Hepatocyte (in vitro differentiated cells): ENCODE measurements around the gene RNF39. TPM values are rescaled to one million over a fixed set of nuclear protein-coding genes. Genes with fewer than 3 reads are reported as not detected.

Source experiments
- DNase-seq: peaks from one replicate; pipeline ENCODE4 v3.0.0-alpha.2; 2016; ENCODE audit warnings: low spot score
- H2AFZ ChIP-seq: fragments of 200-600 bp; sonication (generic); 2 replicates; pipeline ENCODE4 v1.6.0; 2016; ENCODE audit warnings: antibody characterized with exemption, mild to moderate bottlenecking
- H3K27ac ChIP-seq: fragments of 200-600 bp; sonication (generic); 2 replicates; pipeline ENCODE4 v1.5.1; 2016; ENCODE audit warnings: mild to moderate bottlenecking
- H3K27me3 ChIP-seq: fragments of 200-600 bp; sonication (generic); 2 replicates; pipeline ENCODE4 v1.6.1; 2016
- H3K36me3 ChIP-seq: fragments of 200-600 bp; sonication (generic); replicated peaks from 2 replicates; pipeline ENCODE4 v1.5.1; 2016; ENCODE audit warnings: low read depth; ENCODE audit not compliant: insufficient read depth
- H3K4me1 ChIP-seq: fragments of 200-600 bp; sonication (generic); 2 replicates; pipeline ENCODE4 v1.5.1; 2016; ENCODE audit warnings: mild to moderate bottlenecking, moderate library complexity; ENCODE audit not compliant: insufficient read depth
- H3K4me2 ChIP-seq: fragments of 200-600 bp; sonication (generic); 2 replicates; pipeline ENCODE4 v1.6.0; 2016
- H3K4me3 ChIP-seq: fragments of 200-600 bp; sonication (generic); 2 replicates; pipeline ENCODE4 v1.5.1; 2016; ENCODE audit warnings: mild to moderate bottlenecking
- H3K79me2 ChIP-seq: fragments of 200-600 bp; sonication (generic); 2 replicates; pipeline ENCODE4 v1.6.0; 2017; ENCODE audit warnings: mild to moderate bottlenecking
- H3K9me2 ChIP-seq: fragments of 200-600 bp; sonication (generic); replicated peaks from 2 replicates; pipeline ENCODE4 v1.6.0; 2017; ENCODE audit warnings: mild to moderate bottlenecking; ENCODE audit not compliant: insufficient read depth
- H3K9me3 ChIP-seq: fragments of 200-600 bp; sonication (generic); 2 replicates; pipeline ENCODE4 v1.5.1; 2016; ENCODE audit warnings: low read depth, mild to moderate bottlenecking
- H4K20me1 ChIP-seq: fragments of 200-600 bp; sonication (generic); 2 replicates; pipeline ENCODE4 v1.6.0; 2016; ENCODE audit warnings: mild to moderate bottlenecking; ENCODE audit not compliant: insufficient read depth, poor library complexity, severe bottlenecking
- EZH2 ChIP-seq: fragments of 200-600 bp; sonication (generic); IDR thresholded peaks from 2 replicates; pipeline ENCODE4 v1.6.1; 2016; ENCODE audit warnings: antibody characterized with exemption, mild to moderate bottlenecking, borderline replicate concordance
- EZH2phosphoT487 ChIP-seq: fragments of 200-600 bp; sonication (generic); IDR thresholded peaks from one replicate; pipeline ENCODE4 v1.6.1; 2018; ENCODE audit warnings: antibody characterized with exemption, mild to moderate bottlenecking, low read depth, moderate library complexity; ENCODE audit not compliant: unreplicated experiment, severe bottlenecking
- WGBS: methylation state at CpG from one replicate; pipeline ENCODE4 v1.1.6; 2016; ENCODE audit warnings: low lambda C conversion rate; ENCODE audit errors: missing lambda C conversion rate; 5-methylcytosine and 5-hydroxymethylcytosine counted together
- polyA plus RNA-seq: library from polyadenylated mRNA; unstranded; fragments of >200 nt; fragmentation: Nextera tagmentation; extraction: Ambion mirVana; gene quantifications from 2 replicates; pipeline ENCODE4 v1.2.1, GENCODE V29; 2016
- total RNA-seq: library from RNA; depleted of rRNA; stranded (reverse); fragments of >200 nt; gene quantifications from 2 replicates; pipeline ENCODE4 v1.2.3, GENCODE V29; 2014
- TF ChIP-seq, protein P1 (sequence below): fragments of 200-600 bp; sonication (generic); IDR thresholded peaks from 2 replicates; pipeline ENCODE4 v1.5.1; 2016; ENCODE audit warnings: antibody characterized with exemption, mild to moderate bottlenecking; ENCODE audit not compliant: poor library complexity

The RNF39 gene
- total and polyA plus RNA-seq, 2 experiments from 2014 or later: 0.73 to 3.3 TPM

DNA sequence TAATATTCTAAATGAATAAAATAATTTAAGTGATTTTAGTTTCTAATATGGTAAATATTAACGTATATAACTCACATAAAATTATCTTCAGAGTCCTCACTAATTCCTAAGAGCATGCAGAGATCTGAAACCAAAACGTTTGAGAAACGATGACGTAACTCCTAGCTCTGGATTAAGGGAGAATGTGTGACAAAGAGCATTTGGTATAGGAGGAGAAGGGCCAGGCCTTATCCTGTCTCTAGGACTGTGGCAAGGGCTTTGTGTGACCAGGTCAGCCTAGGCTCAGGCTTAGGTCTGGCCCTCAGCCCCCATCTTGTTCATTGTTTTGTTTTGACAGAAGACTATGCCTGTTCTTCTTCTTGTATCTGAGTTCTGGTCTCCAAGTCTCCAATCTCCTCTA, 33.7 kb downstream of the RNF39 start:
- H3K4me1 ChIP-seq: no peaks in the 10 kb centered on the region
- H3K27me3 ChIP-seq: no peaks in the 10 kb centered on the region
- no peaks in the 10 kb centered on the region for H3K36me3 ChIP-seq
- no peak for DNase-seq
- no peaks in the 10 kb centered on the region for H4K20me1 ChIP-seq
- H3K4me3 ChIP-seq: no peak overlapping the region
- TF ChIP-seq EZH2 (no peak), EZH2phosphoT487 (no peak)
- TF ChIP-seq, protein P1, sequence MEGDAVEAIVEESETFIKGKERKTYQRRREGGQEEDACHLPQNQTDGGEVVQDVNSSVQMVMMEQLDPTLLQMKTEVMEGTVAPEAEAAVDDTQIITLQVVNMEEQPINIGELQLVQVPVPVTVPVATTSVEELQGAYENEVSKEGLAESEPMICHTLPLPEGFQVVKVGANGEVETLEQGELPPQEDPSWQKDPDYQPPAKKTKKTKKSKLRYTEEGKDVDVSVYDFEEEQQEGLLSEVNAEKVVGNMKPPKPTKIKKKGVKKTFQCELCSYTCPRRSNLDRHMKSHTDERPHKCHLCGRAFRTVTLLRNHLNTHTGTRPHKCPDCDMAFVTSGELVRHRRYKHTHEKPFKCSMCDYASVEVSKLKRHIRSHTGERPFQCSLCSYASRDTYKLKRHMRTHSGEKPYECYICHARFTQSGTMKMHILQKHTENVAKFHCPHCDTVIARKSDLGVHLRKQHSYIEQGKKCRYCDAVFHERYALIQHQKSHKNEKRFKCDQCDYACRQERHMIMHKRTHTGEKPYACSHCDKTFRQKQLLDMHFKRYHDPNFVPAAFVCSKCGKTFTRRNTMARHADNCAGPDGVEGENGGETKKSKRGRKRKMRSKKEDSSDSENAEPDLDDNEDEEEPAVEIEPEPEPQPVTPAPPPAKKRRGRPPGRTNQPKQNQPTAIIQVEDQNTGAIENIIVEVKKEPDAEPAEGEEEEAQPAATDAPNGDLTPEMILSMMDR: no peak
- WGBS: 73% methylated on average over 4 of the region's 4 CpGs
- no peaks in the 10 kb centered on the region for H3K79me2 ChIP-seq
- no peaks in the 10 kb centered on the region for H3K9me2 ChIP-seq
- H3K4me2 ChIP-seq: no peak overlapping the region
- H3K9me3 ChIP-seq: no peaks in the 10 kb centered on the region
- H3K27ac ChIP-seq: no peak overlapping the region
- no peak overlapping the region for H2AFZ ChIP-seq

DNA sequence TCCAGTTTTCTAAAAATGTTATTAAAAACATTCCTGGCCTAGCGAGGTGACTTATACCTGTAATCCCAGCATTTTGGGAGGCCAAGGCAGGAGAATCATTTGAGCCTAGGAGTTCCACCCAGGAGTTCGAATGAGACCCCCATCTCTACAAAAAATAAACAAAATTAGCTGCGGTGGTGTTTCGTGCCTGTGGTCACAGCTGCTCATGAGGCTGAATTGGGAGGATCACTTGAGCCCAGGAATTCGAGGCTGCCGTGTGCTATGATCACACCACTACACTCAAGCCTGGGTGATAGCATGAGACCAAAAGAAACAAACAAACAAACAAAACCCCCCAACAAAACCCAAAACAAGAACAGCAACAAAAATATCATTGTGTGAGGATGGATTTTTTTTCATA, 34.3 kb downstream of the RNF39 start:
- Histone ChIP-seq H3K4me2 (no peak overlapping the region), H3K79me2 (no peaks in the 10 kb centered on the region), H3K36me3 (no peaks in the 10 kb centered on the region), H3K27ac (no peak overlapping the region), H3K4me3 (no peak overlapping the region), H3K9me2 (no peaks in the 10 kb centered on the region), H3K9me3 (no peaks in the 10 kb centered on the region), H2AFZ (no peak overlapping the region), H3K27me3 (no peaks in the 10 kb centered on the region), H3K4me1 (no peaks in the 10 kb centered on the region), H4K20me1 (no peaks in the 10 kb centered on the region)
- 86% methylated on average over 6 of the region's 6 CpGs for WGBS
- no peak for DNase-seq
- TF ChIP-seq, protein P1: no peak
- no peak for TF ChIP-seq EZH2
- TF ChIP-seq EZH2phosphoT487: no peak

DNA sequence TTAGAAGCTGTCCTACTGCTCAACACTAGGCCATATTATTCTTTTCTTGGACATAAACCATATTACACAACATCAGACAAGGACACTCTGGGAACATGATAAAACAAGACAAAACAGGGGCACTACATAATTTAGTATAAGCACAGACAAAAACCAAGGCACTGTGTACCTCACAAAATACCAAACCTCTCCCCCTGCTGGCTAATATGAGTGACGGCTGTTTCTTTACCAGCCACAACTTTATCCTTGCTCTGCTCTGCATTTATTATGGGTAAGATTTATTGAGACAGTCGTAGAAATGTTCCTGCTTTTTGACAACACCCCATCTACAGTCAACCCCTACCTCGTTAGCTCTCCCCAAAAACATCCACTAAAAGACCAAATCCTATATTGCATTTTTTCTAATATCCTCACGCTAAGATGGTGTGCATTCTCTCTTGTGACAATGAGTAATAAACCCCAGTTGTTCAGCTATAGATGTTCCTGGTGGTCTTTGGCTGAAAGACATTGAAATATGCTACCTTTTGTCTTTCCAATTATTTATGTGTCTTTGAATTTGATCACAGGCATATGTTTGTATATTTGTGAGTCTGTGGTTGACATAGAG, 38.3 kb downstream of the RNF39 start:
- Histone ChIP-seq H3K79me2 (no peaks in the 10 kb centered on the region), H3K9me3 (no peaks in the 10 kb centered on the region), H3K4me1 (no peaks in the 10 kb centered on the region), H3K27me3 (no peaks in the 10 kb centered on the region), H3K4me2 (no peak overlapping the region), H3K36me3 (no peaks in the 10 kb centered on the region), H3K9me2 (no peaks in the 10 kb centered on the region), H3K27ac (no peak overlapping the region), H4K20me1 (no peaks in the 10 kb centered on the region), H3K4me3 (no peak overlapping the region), H2AFZ (no peak overlapping the region)
- peak; percentile 21 for DNase-seq
- 55% methylated on average over 4 of the region's 4 CpGs for WGBS
- TF ChIP-seq EZH2 (no peak), EZH2phosphoT487 (no peak)
- TF ChIP-seq, protein P1: peak; percentile 49
